Cardiac muscle cell (in vitro differentiated cells and primary cell): ENCODE data around the gene EPB41L5. TPM values are rescaled to one million over a fixed set of nuclear protein-coding genes. Genes with fewer than 3 reads are reported as not detected.
"Not testable (repeated sequence)": the region's sequence is repeated elsewhere in the genome, so short reads cannot be mapped to it uniquely, and the experiment has no call there.

ENCODE experiments used
- DNase-seq, 2 donors: peaks; one replicate each; pipeline versions ENCODE4 v3.0.0 to v3.0.0-alpha.2; 2010 to 2017; ENCODE audit warnings: low read depth in 1 of 2, low spot score in 1 of 2
- H3K27ac ChIP-seq: fragments of 200-600 bp; sonication (generic); 2 replicates; pipeline ENCODE4 v1.5.1; 2016
- H3K27me3 ChIP-seq: fragments of 200-600 bp; sonication (generic); 2 replicates; pipeline ENCODE4 v1.6.0; 2016; ENCODE audit warnings: control low read depth
- H3K36me3 ChIP-seq: fragments of 200-600 bp; sonication (generic); 2 replicates; pipeline ENCODE4 v1.5.1; 2016; ENCODE audit warnings: control low read depth
- H3K4me1 ChIP-seq: fragments of 200-600 bp; sonication (generic); 2 replicates; pipeline ENCODE4 v1.8.1; 2017; ENCODE audit warnings: low read depth, mild to moderate bottlenecking, mixed run types
- H3K4me3 ChIP-seq: fragments of 200-600 bp; sonication (generic); 2 replicates; pipeline ENCODE4 v1.5.1; 2016; ENCODE audit warnings: mild to moderate bottlenecking
- H3K9me3 ChIP-seq: fragments of 200-600 bp; sonication (generic); 2 replicates; pipeline ENCODE4 v1.5.1; 2017; ENCODE audit warnings: low read depth, mild to moderate bottlenecking, control low read depth
- CTCF ChIP-seq: IDR thresholded peaks from 2 replicates; pipeline ENCODE4 v1.5.1; 2012; ENCODE audit warnings: low read depth, mild to moderate bottlenecking, low read length
- polyA plus RNA-seq: library from polyadenylated mRNA; unstranded; fragments of >200 nt; fragmentation: Nextera tagmentation; extraction: Ambion mirVana; gene quantifications from 2 replicates; pipeline ENCODE4 v1.2.1, GENCODE V29; 2016
- total RNA-seq: library from RNA; depleted of rRNA; stranded (reverse); fragments of >200 nt; gene quantifications from 2 replicates; pipeline ENCODE4 v1.2.3, GENCODE V29; 2016

Gene EPB41L5
- total and polyA plus RNA-seq, 2 experiments from 2014 or later: 14.9 to 24.6 TPM

DNA sequence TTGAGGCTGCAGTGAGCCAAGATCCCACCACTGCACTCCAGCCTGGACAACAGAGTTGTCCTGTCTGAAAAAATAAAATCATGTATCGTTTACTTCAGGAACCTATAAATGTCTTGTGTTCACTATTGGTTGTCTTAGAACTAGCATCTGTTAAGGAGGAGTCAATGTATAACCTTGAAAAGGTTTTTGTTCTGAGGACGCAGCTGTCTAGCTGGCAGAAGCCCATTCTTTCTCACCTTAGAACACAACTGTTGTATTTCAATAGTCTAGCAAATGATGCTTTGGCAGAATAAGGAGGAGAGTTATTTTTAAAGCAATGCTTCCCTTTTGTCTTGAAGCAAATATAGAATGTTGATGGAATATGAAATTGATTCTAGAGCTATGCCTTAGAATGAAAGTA is 21.1 kb downstream of the EPB41L5 start:
- H3K4me1 ChIP-seq: no peaks in the 10 kb centered on the region
- H3K27me3 ChIP-seq: no peaks in the 10 kb centered on the region
- no peak overlapping the region for H3K4me3 ChIP-seq
- H3K27ac ChIP-seq: no peak overlapping the region
- H3K36me3 ChIP-seq: no peaks in the 10 kb centered on the region
- TF ChIP-seq CTCF: no peak
- no peaks in the 10 kb centered on the region for H3K9me3 ChIP-seq
- DNase-seq: no peak

DNA sequence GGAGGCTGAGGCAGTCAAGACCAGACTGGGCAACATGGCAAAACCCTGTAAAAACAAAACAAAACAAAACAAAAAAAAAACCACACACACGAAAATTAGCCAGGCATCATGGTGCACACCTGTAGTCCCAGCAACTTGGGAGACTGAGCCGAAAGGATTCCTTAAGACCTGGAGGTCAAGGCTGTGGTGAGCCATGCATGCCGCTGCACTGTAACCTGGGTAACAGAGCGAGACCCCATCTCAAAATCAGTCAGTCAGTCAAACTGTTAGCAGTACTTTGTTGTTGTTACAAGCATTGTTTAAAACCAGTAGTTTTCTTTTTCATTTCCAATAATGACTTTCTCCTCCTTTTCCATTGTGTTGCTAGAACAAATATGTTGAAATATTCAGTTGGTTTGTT is 21.7 kb downstream of the EPB41L5 start:
- H3K4me1 ChIP-seq: no peaks in the 10 kb centered on the region
- H3K27ac ChIP-seq: no peak overlapping the region
- no peak for DNase-seq
- no peaks in the 10 kb centered on the region for H3K36me3 ChIP-seq
- H3K4me3 ChIP-seq: no peak overlapping the region
- H3K27me3 ChIP-seq: no peaks in the 10 kb centered on the region
- H3K9me3 ChIP-seq: no peaks in the 10 kb centered on the region
- TF ChIP-seq CTCF: no peak

DNA sequence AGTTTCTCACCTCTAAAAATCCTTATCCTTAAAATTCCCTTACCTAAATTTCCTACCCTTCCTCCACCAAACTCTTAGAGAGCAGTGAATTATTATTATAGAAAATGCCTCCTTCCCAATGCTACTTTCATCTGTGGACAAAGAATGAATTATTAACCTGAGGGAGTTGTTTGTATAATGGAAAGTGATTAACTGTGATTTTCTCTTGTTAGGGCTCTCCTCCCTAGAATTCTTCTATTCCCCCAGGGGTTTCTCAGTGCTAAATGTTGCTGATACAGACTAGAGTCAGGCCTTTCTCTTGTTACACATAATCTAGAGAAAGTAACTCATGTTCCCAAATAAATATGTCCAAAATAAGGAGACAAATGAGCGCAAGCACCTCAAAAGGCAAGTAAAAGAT is 23.3 kb downstream of the EPB41L5 start:
- Histone ChIP-seq H3K4me3 (no peak overlapping the region), H3K36me3 (no peaks in the 10 kb centered on the region), H3K4me1 (no peaks in the 10 kb centered on the region), H3K27me3 (no peaks in the 10 kb centered on the region), H3K9me3 (no peaks in the 10 kb centered on the region), H3K27ac (no peak overlapping the region)
- no peak for TF ChIP-seq CTCF
- DNase-seq: peak in 1 of 2 donors; percentile 26

- Histone ChIP-seq H3K4me3 (no peak overlapping the region), H3K27me3 (no peaks in the 10 kb centered on the region), H3K27ac (no peak overlapping the region), H3K36me3 (no peaks in the 10 kb centered on the region), H3K9me3 (no peaks in the 10 kb centered on the region), H3K4me1 (peaks cover 7% of the 10 kb centered on the region)
- no peak for DNase-seq
- TF ChIP-seq CTCF: no peak
Measured at GRCh38 chr2:120037995-120038541, 25.2 kb downstream of the EPB41L5 start.

GRCh38 chr2:120042359-120042758 is 29.5 kb downstream of the EPB41L5 start:
- Histone ChIP-seq H3K36me3 (no peaks in the 10 kb centered on the region), H3K27ac (peak overlapping the region; percentile 34), H3K4me1 (peaks cover 7% of the 10 kb centered on the region), H3K4me3 (no peak overlapping the region), H3K9me3 (no peaks in the 10 kb centered on the region), H3K27me3 (no peaks in the 10 kb centered on the region)
- no peak for DNase-seq
- TF ChIP-seq CTCF: no peak

- H3K36me3 ChIP-seq: no peaks in the 10 kb centered on the region
Measured at GRCh38 chr2:120044336-120044735, 31.5 kb downstream of the EPB41L5 start.

DNA sequence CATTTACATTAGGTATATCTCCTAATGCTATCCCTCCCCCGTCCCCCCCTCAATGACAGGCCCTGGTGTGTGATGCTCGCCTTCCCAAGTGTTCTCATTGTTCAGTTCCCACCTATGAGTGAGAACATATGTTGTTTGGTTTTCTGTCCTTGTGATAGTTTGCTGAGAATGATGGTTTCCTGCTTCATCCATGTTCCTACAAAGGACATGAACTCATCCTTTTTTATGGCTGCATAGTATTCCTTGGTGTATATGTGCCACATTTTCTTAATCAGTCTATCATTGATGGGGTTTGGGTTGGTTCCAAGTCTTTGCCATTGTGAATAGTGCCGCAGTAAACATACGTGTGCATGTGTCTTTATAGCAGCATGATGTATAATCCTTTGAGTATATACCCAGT is 32.9 kb downstream of the EPB41L5 start:
- H3K27ac ChIP-seq, H3K4me3 ChIP-seq, H3K27me3 ChIP-seq, H3K9me3 ChIP-seq, H3K4me1 ChIP-seq, DNase-seq, H3K36me3 ChIP-seq: not testable (repeated sequence)

More at GRCh38 chr2:120044336-120044735, 31.5 kb downstream of the EPB41L5 start:
- Histone ChIP-seq H3K9me3 (no peaks in the 10 kb centered on the region), H3K4me1 (peaks cover 7% of the 10 kb centered on the region), H3K27me3 (no peaks in the 10 kb centered on the region), H3K27ac (no peak overlapping the region), H3K4me3 (no peak overlapping the region)
- DNase-seq: no peak
- no peak for TF ChIP-seq CTCF

DNA sequence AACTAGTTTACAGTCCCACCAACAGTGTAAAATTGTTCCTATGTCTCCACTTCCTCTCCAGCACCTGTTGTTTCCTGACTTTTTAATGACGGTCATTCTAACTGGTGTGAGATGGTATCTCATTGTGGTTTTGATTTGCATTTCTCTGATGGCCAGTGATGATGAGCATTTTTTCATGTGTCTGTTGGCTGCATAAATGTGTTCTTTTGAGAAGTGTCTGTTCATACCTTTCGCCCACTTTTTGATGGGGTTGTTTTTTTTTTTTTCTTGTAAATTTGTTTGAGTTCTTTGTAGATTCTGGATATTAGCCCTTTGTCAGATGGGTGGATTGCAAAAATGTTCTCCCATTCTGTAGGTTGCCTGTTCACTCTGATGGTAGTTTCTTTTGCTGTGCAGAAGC is 33.4 kb downstream of the EPB41L5 start:
- not testable (repeated sequence) for DNase-seq, H3K4me1 ChIP-seq, H3K27me3 ChIP-seq, H3K9me3 ChIP-seq, H3K36me3 ChIP-seq, H3K4me3 ChIP-seq, H3K27ac ChIP-seq
